IPS DF 6.9 (cell line): Measurements from ENCODE around the gene CLSTN1.

Experiments
- DNase-seq: peaks from one replicate; pipeline ENCODE4 v3.0.0-alpha.2; 2013; ENCODE audit warnings: low read depth, low spot score
- H3K27ac ChIP-seq: one replicate; pipeline ENCODE4 v1.5.1; 2013; ENCODE audit warnings: low read length, control low read depth
- H3K27me3 ChIP-seq: 2 replicates; pipeline ENCODE4 v1.6.1; 2013; ENCODE audit warnings: mild to moderate bottlenecking, low read length; ENCODE audit not compliant: control insufficient read depth, insufficient read depth
- H3K36me3 ChIP-seq: 2 replicates; pipeline ENCODE4 v1.6.1; 2013; ENCODE audit warnings: low read length; ENCODE audit not compliant: control insufficient read depth, insufficient read depth
- H3K4me1 ChIP-seq: 2 replicates; pipeline ENCODE4 v1.6.1; 2013; ENCODE audit warnings: low read length; ENCODE audit not compliant: control insufficient read depth, insufficient read depth
- H3K4me3 ChIP-seq: 2 replicates; pipeline ENCODE4 v1.5.1; 2013; ENCODE audit warnings: mild to moderate bottlenecking, low read length
- H3K9me3 ChIP-seq: 2 replicates; pipeline ENCODE4 v1.6.1; 2013; ENCODE audit warnings: low read length, inconsistent platforms; ENCODE audit not compliant: control insufficient read depth, insufficient read depth
- WGBS: extraction: QIAGEN DNeasy Blood & Tissue Kit; methylation state at CpG from one replicate; pipeline ENCODE4 v1.1.7; 2013; ENCODE audit warnings: mixed read lengths, missing lambda C conversion rate; ENCODE audit not compliant: insufficient read length, insufficient coverage; 5-methylcytosine and 5-hydroxymethylcytosine counted together

CLSTN1 gene

GRCh38 chr1:9842781-9843575 is 19.2 kb upstream of the CLSTN1 start:
- Histone ChIP-seq H3K4me3 (no peak overlapping the region), H3K27ac (no peak overlapping the region)

GRCh38 chr1:9842073-9842711 is 18.4 kb upstream of the CLSTN1 start:
- peaks cover 5% of the 10 kb centered on the region; the same call in 1 of the 2 replicates for H3K4me1 ChIP-seq
- H3K4me3 ChIP-seq = no peak overlapping the region
- no peaks in the 10 kb centered on the region for H3K36me3 ChIP-seq
- no CpG with 5 or more reads among the region's 9 CpGs for WGBS
- H3K27ac ChIP-seq = no peak overlapping the region
- no peaks in the 10 kb centered on the region for H3K27me3 ChIP-seq
- DNase-seq = no peak
- H3K9me3 ChIP-seq = no peaks in the 10 kb centered on the region

More at GRCh38 chr1:9842781-9843575, 19.2 kb upstream of the CLSTN1 start:
- no peaks in the 10 kb centered on the region for H3K9me3 ChIP-seq
- no peaks in the 10 kb centered on the region for H3K36me3 ChIP-seq
- H3K27me3 ChIP-seq = no peaks in the 10 kb centered on the region
- peaks cover 5% of the 10 kb centered on the region; the same call in 1 of the 2 replicates for H3K4me1 ChIP-seq
- DNase-seq = no peak
- no CpG with 5 or more reads among the region's 20 CpGs for WGBS

GRCh38 chr1:9841460-9841859 is 17.7 kb upstream of the CLSTN1 start:
- no peaks in the 10 kb centered on the region for H3K9me3 ChIP-seq
- no peaks in the 10 kb centered on the region for H3K27me3 ChIP-seq
- no CpG with 5 or more reads among the region's 2 CpGs for WGBS
- peaks cover 1% of the 10 kb centered on the region; the same call in 1 of the 2 replicates for H3K4me1 ChIP-seq
- no peak overlapping the region for H3K4me3 ChIP-seq
- H3K36me3 ChIP-seq = no peaks in the 10 kb centered on the region
- DNase-seq = no peak
- H3K27ac ChIP-seq = no peak overlapping the region

DNA sequence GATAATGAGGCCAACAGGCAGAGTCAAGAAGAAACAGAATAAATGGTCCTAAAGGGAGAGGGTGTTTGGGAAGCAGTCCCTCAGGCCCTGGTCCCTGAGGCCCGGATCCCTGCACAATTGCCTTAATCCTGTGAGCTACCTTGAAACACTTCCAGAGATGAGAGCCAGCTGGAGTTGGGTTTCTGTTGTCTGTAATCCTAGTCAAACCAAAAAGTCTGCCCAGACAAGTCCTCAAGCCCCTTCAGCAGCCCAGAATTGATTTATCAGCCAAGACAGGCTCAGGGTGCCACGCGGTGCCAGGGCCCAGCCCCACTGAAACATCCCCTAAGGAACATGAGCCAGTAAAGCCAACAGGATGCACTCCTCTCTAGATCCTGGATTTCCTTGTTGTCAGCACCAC is 16.4 kb upstream of the CLSTN1 start:
- Histone ChIP-seq H3K4me1 (peaks cover 4% of the 10 kb centered on the region), H3K9me3 (no peaks in the 10 kb centered on the region), H3K4me3 (no peak overlapping the region), H3K36me3 (no peaks in the 10 kb centered on the region), H3K27ac (no peak overlapping the region), H3K27me3 (no peaks in the 10 kb centered on the region)
- WGBS = no CpG with 5 or more reads among the region's 3 CpGs
- DNase-seq = no peak

DNA sequence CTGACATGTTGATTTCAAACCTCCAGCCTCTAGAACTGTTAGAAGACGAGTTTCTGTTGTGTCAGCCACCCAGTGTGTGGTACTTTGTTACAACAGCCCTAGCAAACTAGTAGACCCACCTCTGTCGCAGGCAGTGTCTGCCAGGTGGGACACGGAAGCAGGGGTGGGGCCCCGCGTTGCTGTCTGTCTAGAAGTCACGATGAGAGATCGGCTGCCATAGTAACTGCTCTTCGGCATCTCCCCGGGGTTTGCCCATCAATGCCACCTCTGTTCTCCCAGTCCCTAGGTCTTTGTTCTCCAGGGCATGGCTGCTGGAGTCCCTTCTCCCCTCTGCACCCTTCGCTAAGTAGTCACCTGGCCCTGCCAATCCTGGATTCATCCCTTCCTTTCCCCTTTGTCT is 15.2 kb upstream of the CLSTN1 start:
- no CpG with 5 or more reads among the region's 10 CpGs for WGBS
- Histone ChIP-seq H3K36me3 (peaks cover 3% of the 10 kb centered on the region; the same call in 1 of the 2 replicates), H3K27ac (no peak overlapping the region), H3K27me3 (no peaks in the 10 kb centered on the region), H3K4me1 (peaks cover 4% of the 10 kb centered on the region), H3K9me3 (no peaks in the 10 kb centered on the region), H3K4me3 (no peak overlapping the region)
- DNase-seq = no peak

- no CpG with 5 or more reads among the region's 5 CpGs for WGBS
- DNase-seq = no peak
- Histone ChIP-seq H3K9me3 (no peaks in the 10 kb centered on the region), H3K27me3 (no peaks in the 10 kb centered on the region), H3K27ac (no peak overlapping the region), H3K36me3 (peaks cover 3% of the 10 kb centered on the region; the same call in 1 of the 2 replicates), H3K4me3 (no peak overlapping the region), H3K4me1 (peaks cover 4% of the 10 kb centered on the region)
Observed at GRCh38 chr1:9836632-9836960, 12.8 kb upstream of the CLSTN1 start.

DNA sequence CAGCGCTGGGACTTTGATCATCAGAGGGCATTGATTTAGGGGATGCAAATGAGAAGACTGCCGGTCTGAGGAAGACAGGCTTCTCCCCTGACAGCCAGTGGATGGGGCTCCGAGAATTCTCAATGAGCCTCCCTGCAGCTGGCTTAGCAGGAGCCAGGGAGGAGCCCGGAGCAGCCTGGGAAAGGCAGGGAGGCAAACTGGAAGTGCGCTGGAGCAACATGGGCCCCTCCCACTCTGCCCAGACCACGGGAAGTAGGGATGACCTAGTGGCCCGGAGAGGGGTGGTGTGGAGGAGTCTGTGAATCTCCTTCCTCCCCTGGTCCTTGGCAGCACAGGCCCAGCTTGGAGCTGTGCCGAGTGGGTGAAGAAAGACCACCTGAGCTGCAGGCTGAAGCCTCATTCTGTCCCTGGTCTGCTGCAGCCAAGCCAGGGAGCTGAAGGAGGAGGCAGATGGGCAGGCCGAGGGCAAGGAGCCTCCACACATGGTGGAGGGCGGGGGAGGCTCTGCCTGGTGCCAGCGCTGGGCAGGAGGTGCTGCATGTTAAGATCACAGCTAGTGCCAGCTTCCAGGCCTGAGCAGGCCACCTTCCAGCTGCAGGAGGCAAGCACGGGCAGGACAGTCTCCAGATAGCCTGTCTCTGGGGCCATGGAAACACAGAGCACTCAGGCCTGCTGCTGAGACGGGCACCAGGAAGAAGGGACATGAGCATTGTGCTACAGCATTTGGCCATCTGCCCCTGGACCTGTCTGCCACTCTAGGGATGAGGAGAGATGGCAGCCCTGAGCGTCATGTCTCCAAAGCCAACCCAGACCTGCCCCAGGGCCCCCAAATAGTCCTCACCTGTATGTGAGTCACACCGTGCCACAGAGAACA is 12.2 kb upstream of the CLSTN1 start:
- Histone ChIP-seq H3K27ac (no peak overlapping the region), H3K4me3 (no peak overlapping the region), H3K4me1 (peaks cover 4% of the 10 kb centered on the region), H3K36me3 (peaks cover 3% of the 10 kb centered on the region; the same call in 1 of the 2 replicates), H3K9me3 (no peaks in the 10 kb centered on the region), H3K27me3 (no peaks in the 10 kb centered on the region)
- no peak for DNase-seq
- WGBS = no CpG with 5 or more reads among the region's 15 CpGs

DNA sequence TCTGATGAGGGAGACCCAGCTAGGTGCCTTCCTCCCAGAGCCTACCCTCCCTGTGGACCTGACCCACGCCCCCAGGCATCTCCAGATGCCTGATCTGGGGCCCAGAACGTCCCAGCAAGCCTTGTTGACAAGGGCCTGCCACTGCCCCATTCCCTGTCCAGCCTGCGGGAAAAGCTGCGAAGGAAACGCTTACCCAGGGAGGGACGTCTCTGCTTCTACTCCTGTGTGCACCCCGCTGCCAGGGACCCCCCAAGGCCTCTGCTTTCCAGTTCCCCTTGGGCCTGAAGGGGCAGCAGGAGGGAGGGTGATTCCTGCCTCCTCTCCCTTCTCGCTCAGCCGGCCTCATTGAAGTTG is 11.6 kb upstream of the CLSTN1 start:
- Histone ChIP-seq H3K27me3 (no peaks in the 10 kb centered on the region), H3K36me3 (peaks cover 3% of the 10 kb centered on the region; the same call in 1 of the 2 replicates), H3K4me3 (no peak overlapping the region), H3K27ac (no peak overlapping the region), H3K4me1 (peaks cover 4% of the 10 kb centered on the region), H3K9me3 (no peaks in the 10 kb centered on the region)
- no peak for DNase-seq
- no CpG with 5 or more reads among the region's 9 CpGs for WGBS

DNA sequence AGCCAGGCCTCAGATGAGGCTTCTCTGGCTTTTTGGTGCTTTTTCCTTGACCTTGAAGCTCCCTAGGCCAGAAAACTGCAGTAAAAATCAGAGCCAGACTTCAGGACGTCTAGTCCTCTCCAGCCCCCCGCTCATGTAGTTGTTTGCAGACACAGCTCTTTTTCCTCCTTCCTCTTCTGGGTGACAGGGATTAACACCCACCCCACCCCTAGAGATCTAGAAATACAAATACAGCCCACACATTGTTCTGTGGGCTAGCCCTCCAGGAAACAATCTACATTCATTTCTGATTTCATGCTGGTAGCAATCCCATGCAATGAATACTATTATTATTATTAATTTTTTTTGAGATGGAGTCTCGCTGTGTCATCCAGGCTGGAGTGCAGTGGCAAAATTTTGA is 9.9 kb upstream of the CLSTN1 start:
- H3K9me3 ChIP-seq = no peaks in the 10 kb centered on the region

GRCh38 chr1:9827558-9828185 is 3.9 kb upstream of the CLSTN1 start:
- H3K4me1 ChIP-seq = peaks cover 7% of the 10 kb centered on the region
- no peak for DNase-seq
- H3K27ac ChIP-seq = no peak overlapping the region
- peaks cover 6% of the 10 kb centered on the region; the same call in 1 of the 2 replicates for H3K27me3 ChIP-seq
- no peak overlapping the region for H3K4me3 ChIP-seq
- no peaks in the 10 kb centered on the region for H3K36me3 ChIP-seq
- no CpG with 5 or more reads among the region's 24 CpGs for WGBS
- H3K9me3 ChIP-seq = no peaks in the 10 kb centered on the region

More for the DNA sequence above, 9.9 kb upstream of the CLSTN1 start:
- Histone ChIP-seq H3K27ac (no peak overlapping the region), H3K4me1 (peaks cover 4% of the 10 kb centered on the region), H3K36me3 (peaks cover 3% of the 10 kb centered on the region; the same call in 1 of the 2 replicates), H3K4me3 (no peak overlapping the region), H3K27me3 (no peaks in the 10 kb centered on the region)
- no CpG with 5 or more reads among the region's 3 CpGs for WGBS
- DNase-seq = no peak
